GM21423 (cell line): ENCODE data around the gene AIP.
"Not testable (repeated sequence)": the region's sequence is repeated elsewhere in the genome, so short reads cannot be mapped to it uniquely, and the experiment has no call there.

Source experiments
- ATAC-seq: cut with Tn5 transposase; IDR thresholded peaks from one replicate; pipeline ENCODE4 v1.9.1; 2021; ENCODE audit warnings: mild to moderate bottlenecking, moderate library complexity; ENCODE audit not compliant: unreplicated experiment

The AIP gene

DNA sequence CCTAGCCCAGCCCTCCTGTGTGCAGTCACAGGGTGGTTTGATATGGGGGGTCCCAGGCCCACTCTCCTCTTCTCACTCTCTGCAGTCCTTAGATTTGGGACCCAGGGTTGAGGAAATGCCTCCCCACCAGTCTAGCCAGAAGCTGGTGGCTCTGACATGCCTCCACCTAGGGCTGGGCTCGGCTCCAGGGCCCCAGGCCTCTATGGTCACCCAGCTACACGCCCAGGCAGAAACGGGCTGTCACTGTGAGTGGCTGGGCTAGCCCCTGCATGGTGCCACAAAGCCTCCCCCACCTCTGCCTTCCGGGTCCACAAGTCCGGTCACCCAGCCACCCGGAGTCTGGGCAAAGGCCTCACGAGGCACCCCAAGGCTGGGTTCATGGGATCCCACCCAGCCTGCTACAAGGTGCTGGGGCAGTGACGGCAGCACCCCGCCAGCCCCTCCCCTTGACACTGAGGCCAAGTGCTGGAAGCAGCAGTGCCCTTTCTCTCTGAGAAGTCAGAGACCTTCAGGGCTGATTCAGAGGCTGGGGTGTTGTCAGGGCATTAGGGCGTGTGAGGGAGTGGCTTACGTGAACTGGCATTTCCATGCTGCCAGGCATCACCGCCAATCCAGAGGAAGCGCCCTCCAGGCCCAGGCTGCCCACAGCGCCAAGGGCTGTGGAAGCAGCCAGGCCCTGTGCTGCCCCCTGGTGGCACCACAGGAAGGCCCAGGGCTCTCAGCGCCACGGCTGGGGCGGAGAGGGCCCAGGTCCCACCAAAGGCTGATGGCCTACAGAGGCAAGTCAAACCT is 23.0 kb downstream of the AIP start:
- no peak for ATAC-seq

DNA sequence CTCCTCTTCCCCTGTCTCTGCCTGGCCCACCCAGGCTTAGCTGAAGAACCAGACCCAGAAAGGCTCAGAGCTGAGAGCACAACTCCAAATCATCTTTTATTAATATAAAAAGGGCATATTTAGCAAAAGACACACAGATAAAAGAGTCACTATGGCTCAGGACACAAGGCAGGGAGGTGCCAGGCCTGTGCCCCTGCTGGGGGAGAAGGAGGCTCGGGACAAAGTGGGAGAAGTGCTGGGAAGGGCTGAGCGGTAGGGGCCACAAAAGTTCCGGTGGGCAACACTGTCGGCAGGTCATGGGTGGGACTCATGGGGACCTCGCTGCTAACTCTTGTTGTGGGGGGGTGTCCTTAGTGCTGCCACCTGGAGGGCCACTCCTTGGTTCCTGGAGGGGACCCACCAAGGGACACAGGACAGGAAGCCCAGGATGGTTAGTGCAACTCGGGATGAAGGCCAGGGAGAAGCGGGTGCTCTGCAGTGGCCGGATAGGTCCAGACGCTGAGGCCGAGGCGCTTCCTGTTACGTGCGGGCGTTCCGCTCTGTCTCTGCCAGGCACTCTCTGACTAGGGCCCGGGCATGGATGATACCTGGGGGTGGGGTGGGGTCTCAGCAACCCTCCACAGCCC is 23.7 kb downstream of the AIP start:
- ATAC-seq: no peak

DNA sequence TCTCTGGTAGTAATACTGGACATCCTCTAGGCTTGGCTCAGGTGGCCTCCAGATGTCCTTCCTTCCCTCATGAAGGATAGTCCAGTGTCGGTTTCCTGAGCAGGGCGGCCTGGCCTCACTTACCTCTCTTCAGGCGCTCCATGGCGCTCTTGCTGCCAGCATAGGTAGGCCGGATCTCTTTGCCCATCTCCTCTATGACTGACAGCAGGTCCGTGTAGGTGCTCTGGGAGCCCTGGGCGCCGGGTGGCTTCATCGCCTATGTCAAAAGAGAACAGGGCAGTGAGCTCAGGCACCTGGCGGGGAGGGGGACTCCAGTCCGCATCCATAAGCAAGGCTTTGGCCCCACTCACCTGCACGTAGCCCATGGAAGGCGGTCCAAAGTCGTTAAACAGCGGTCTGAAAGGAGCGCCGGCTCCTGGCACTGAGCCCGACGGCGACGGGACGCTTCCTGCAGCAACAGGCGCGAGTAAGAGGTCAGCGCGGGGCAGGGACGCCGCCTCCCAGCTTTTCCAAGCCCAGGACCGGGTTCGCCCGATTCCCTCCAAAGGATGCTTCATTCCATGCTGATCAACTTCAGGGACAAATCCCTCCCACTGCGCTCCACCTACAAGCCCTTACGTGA is 24.5 kb downstream of the AIP start:
- no peak for ATAC-seq

DNA sequence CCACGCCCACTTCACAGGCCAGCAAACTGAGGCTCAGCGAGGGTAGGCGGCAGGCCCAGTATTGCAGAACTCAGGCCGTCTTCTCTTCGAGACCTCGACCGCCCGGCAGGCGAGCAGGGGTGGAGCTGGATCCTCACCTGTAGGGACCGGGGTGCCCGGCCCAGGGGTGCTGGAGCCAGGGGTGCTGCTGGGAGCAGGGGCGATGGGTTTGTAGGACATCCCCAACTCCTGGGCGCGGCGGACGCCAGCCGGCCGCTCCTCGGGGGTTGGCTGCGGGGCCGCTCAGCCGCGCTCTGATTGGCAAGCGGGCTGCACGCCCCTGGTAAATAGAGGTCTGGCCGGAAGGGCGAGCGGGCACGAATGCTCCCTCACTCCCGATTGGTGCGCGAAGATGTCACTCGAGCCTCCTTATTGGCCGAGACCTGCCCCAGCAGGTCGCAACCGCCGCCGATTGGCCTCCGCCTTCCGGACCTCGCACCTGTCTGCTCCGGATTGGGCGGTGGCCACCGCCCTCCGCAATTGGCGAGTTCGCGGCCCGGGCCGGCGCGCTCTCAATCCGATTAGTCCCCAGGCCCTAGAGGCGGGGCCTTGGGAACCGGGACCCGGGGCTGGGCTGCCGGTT is 25.1 kb downstream of the AIP start, which contains the start of gene CDK2AP2:
Gene CDK2AP2, minus strand, starts transcription at position 299 of the 622 bp plus-strand sequence. Its CDS starts 80 bp downstream, at position 219.
- ATAC-seq: peak; percentile 70

DNA sequence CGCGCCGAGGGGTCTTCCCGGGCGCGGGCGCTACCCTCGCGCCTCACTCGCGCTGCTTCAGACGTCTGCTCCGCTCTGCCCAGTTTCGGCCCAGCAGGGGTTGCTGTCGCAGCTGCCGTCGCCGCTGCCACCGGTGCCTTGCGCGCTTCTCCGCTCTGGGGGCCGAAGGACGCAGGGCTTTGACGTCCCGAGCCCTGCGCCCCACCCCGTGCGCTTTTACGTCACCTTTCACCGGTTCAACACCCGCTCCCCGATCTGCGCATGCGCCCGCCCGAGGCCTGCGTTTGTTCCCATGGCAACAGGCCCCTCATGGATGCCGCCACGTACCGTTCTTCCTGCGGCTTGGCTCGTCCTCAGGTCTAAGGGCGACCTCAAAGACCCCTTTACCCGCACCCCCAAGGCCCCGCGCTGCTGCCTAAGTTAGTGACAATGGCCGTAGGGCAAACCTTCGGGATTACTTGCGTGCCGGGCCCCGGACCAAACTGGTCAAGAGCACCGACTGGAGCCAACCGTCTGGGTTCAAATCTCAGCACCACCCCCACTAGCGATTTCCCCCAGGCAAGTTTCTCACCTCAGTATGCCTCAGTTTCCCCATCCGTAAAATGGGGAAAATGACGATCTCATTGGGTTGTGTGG is 25.8 kb downstream of the AIP start:
- peak; percentile 42 for ATAC-seq

DNA sequence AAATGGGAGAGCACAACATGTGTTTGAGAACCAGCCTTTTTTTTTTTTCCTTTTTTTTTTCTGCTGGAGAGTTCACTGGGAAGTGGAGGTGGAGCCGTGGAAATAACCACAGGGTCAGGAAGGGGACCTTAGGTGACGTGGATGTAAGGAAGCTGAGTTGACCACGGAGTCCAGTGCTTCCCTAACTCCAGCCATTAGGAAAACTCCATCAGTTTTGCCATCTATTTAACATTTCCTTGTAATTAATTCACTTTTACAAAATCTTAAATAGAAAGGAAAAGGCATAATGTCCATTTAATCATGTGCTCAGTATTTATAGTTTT is 27.2 kb downstream of the AIP start:
- ATAC-seq: no peak

DNA sequence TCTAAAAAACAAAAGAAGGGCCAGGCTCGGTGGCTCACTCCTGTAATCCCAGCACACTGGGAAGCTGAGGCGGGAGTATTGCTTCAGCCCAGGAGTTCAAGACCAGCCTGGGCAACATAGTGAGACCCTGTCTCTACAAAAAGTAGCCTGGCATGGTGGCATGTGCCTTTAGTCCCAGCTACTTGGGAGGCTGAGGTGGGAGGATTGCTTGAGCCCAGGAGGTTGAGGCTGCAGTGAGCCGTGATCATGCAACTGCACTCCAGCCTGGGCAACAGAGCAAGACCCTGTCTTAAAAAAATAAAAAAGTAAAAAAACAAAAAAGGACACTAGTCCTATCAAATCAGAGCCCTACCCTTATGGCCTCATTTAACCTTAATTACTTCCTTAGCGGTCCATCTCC is 28.7 kb downstream of the AIP start:
- not testable (repeated sequence) for ATAC-seq

DNA sequence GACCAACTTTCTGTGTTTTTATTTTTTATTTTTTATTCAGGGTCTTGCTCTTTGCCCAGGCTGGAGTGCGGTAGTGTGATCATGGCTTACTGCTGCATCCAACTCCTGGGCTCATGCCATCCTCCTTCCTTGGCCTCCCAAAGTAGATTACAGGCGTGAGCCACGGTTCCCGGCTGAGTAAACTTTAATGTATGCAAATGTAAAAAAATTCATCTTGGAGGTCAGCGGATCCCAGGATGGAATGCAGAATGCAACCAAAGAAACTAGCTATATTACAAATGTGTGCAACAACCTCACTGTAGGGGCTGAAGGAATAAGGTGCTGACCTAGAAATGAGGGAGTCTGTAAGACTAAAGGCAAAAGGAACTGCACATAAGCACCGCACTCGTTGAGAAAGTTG is 31.3 kb downstream of the AIP start:
- no peak for ATAC-seq

DNA sequence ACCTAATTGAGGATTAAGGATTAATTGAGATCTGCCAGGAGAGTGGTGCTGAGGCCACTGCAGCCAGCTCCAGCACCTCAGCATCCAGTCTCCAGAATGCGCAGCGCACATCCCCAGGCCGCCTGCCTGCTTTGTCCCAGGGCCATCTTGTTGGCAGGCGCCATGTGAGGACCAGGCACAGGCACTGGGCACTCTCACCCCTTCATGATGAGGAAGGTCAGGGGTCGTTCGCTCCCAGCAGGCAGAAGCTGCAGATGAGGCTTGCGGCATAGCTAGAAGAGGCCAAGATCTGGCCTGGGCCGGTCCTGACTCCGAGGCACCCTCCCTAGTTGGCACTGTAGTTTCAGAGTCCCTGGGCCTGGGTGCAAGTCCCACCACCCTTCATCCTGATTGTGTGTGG is 34.0 kb downstream of the AIP start:
- no peak for ATAC-seq

DNA sequence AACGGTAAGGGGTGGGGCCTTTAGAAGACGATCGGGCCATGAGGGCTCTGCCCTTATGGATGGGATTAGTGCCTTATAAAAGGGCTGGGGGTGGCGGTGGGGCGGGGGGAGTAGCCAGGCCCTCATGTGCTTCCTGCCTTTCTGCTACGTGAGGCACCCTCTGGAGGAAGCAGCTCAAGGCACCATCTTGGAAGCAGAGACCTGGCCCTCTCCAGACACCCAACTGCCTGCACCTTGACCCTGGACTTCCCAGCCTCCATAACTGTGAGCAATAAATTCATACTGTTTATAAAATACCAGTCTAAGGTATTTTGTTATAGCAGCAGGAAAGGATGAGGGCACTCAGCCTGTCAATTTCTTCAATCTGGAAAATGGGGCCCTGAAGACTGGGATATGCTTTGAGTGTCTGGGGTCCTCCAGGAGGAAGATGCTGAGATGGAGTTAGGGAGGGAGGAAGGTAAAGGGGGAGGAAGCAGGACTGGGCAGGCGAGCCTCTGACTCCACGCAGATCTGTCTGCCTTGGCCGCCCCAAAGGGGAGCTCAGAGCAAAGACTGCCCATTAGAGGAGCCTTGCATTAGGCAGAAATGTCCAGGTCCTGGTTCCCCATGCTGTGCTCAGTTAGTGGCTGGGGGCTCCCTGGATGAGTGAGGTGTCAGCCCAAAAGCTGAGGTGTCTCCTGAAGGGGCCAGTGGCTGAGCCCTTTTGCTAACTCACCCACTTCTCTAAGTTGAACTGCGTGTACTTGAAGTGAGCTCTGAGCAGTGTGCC is 35.1 kb downstream of the AIP start:
- ATAC-seq: no peak

DNA sequence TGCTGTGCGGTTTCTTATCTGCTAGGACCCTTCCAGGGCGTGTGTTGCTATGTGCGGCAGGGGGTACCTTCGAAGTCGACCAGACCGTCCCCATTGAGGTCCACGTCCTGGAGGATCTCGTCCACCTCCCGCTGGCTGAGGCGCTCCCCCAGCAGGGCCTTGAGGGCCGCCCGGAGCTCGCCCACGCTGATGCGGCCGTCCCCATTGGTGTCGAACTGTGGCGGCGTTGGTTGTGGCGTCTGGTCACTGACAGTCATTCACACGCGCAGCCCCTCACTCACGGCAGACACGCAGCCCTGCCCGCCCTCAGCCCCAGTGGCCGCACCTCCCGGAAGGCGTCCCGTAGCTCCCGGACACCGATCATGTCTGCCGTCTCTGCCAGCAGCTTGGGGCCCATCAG is 36.9 kb downstream of the AIP start:
- no peak for ATAC-seq

DNA sequence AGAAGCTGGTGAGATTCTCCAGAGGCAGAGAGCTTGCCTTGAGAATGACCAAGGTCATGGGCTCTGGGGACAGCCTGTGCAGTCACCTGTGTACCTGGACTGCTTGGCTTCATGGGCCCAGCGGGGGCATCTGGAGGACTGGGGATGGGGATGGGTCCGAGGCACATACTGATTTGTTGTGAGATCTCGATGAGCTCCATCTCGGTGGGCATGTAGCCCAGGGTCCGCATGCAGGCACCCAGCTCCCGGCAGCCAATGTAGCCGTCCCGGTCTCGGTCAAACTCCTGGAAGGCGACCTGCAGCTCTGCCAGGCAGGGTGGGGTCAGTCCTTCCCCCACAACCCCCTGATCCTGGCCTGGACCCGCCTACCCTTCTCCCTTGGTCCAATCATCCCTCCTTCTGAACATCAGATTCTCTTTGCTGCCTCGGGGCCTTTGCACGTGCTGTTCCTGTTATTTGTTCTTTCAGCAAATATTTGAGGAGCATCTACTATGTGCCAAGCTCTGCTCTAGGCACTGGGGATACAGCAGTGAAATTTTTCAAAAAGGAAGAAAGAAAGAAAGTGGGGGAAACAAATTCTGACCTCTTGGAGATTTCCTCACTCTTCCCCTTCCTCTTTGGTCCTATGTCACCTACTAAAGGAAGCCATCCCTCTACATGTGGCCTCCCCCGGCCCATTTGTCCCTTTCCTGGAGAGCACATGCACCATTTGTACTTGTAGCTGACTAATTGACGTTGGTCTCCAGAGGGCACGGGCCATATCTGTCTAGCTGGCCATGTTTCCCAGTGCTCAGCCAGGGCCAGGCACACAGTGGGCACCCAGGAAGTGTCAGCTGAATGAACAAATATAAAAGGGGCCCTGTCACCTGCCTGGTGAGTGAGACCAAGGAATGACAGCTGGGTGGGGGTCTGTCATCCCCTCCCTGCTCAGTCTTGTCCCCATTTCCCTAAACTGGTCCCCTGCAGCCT is 38.3 kb downstream of the AIP start:
- ATAC-seq: no peak

DNA sequence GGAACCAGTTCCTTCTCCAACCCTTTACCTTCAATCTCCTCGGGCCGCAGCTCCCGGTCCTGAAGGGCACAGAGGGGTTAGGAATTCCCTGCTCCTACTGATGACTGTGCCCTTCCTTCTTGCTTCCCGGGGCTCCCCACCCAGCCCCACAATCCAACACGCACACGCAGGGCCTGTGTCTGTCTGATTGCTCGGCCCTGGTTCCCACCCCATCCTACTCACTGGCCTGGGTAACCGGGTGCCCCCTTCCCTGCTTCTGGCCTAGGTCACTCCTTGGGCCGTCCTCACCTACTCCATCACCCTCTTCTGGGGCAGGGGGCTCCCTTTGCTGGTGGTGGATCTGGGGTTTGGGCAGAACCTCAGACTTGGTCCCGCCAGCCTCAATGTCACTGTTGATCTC is 39.1 kb downstream of the AIP start:
- ATAC-seq: no peak

DNA sequence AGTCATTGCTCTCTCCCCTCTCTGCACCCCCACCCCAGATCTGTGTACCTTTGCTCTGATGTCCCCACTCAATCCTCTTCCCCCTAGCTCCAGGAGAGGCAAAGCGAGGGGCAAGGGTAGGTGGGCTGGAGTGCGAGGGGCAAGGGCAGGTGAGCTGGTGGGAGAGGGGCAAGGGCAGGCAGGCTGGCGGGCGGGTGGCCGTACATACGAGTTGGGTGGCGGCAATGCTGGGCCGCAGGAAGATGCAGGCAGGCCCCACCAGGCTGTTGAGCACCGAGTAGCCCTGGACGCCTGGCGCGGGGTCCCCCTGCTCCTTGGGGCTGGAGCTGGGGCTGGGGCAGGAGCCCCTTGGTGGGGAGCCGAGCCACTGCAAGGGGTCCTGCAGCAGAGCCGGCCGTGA is 39.5 kb downstream of the AIP start:
- no peak for ATAC-seq

DNA sequence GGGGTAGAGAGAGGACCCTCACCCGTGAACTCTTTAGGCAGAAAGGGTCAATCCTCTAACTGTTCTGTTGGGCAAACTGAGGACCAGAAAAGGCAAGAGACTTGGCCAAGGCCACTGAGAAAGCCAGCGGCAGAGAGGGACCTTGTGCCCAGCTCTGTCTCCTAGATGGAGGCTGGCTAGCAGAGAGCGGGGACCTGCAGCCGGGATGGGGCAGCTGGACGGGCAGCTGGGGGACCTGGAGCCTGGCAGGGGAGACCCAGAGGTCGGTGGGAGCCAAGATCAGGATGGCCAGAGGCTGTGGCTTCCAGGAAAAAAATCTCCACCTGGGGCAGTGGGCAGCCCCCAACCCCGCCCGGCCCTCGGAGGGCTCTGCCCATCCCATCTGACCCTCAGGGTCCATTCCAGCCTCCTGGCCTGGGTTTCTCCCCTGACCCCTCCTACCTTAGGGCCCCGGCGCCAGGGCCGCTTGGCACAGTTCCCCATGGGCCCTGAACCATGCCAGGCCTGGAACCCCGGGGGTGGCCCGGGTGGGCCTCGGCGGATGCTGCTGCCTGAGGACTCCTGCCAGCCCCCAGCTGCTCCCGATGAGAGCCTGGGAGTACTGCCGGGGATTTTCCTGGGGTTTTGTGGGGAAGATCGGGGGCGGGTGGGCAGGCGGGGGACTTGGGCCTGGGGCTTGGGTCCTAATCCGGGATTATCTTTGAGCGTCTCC is 40.2 kb downstream of the AIP start, which contains the start of gene CABP2:
Gene CABP2, minus strand, starts transcription at position 603 of the 712 bp plus-strand sequence. Its CDS starts 120 bp downstream, at position 483.
- ATAC-seq: no peak

DNA sequence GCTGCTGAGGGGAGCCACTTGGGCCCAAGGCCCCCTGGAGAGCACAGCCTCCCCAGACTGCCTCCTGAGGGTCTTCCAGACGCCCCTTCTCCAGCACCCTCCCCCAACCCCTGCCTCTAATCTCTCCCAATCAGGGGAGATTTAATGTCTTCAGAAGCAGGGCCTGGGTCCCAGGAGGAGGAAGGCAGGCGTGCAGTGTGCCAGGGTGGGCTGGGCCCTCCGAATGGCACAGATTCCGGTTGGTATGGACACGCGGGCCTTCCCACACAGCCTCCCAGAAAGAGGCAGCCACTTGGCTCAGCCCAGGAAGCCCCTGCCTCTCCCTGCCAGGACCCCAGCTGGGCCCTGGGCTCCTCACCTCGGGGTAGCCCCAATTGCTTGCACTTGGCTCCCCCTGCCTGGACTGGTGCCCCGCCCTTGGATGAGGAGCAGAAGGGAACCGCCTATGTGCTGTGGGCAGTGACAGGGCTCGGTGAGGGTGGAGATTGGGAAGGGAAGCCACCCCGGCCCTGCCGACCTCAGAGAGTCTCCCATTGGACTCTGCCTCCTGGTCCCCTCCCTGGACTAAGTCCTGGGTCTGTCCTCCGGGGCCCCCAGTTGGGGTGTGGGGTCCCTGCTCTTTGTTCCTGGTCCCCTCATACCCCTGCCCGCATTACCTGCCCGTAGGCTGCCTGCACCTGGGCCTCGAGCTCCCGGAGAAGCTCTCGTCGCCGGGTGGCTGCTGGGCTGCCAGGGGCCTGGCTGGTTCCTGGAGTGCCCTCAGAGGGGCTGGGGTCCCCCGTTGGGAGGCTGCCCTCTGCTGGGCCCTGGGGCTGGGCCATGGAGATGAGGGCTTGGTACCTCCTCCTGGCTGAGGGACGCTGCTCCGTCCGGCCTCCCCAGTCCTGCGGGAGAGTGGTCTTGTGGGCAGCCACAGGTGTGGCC is 41.0 kb downstream of the AIP start:
- ATAC-seq: no peak

DNA sequence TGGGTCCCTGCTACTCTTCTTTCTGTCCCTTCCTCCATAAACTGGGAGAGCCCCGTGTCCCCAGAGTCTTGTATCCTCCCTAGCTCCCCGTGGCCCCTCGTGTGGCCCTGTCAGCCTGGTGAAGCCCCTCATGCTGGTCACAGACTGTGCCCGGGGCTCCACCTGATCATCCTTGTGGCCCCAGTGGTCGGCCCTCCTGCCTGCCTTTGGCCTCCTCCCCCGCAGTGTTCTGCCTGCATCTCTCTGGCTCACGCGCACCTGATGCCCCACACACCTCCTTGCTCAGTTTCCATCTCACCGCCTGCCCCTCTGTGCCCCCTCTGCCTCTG is 41.6 kb downstream of the AIP start:
- ATAC-seq: no peak
